HCT116 (cell line): ENCODE measurements around the gene C21orf91. TPM values are rescaled to one million over a fixed set of nuclear protein-coding genes. Genes with fewer than 3 reads are reported as not detected.

Source experiments
- ATAC-seq: fragments of 200-7000 bp; cut with Tn5 transposase; 2 replicates; pipeline ENCODE4 v1.9.1; 2020; ENCODE audit warnings: mild to moderate bottlenecking, moderate library complexity
- BruUV-seq: library from RNA; stranded (reverse); fragments of 400-500 nt; replicated peaks from 2 replicates; lab custom pipeline; 2021; lab: Mats Ljungman, UMichigan
- CTCF ChIA-PET: fragments of 300-600 bp; sonication (Branson Sonifier 250); formaldehyde crosslinking; loops from one replicate; lab custom pipeline; 2021; ENCODE audit warnings: antibody characterized with exemption; lab: Charles Lee
- POLR2A ChIA-PET: fragments of 300-600, 350-600 bp; sonication (Branson Sonifier 250); formaldehyde crosslinking; loops from one replicate; lab custom pipeline; 2021; ENCODE audit warnings: antibody characterized with exemption; lab: Charles Lee
- RAD21 ChIA-PET, 2 experiments: fragments of 300-600 bp; sonication (Branson Sonifier 250); formaldehyde crosslinking; loops; one replicate each; lab custom pipeline; 2023; ENCODE audit warnings: low total read pairs in 2 of 2; ENCODE audit not compliant: uncharacterized antibody in 2 of 2, unreplicated experiment in 2 of 2, low non-redundant PET in 1 of 2; lab: Charles Lee
- DNase-seq: peaks from one replicate; pipeline ENCODE4 v3.0.0-alpha.2; 2010; ENCODE audit warnings: low read depth, low spot score
- H2AFZ ChIP-seq: fragments of 200-600 bp; shearing (Covaris generic), sonication (generic); 2 replicates; pipeline ENCODE4 v1.6.1; 2017; ENCODE audit warnings: low read depth, mixed run types, mixed read lengths, antibody characterized with exemption, low read length; ENCODE audit not compliant: poor library complexity, severe bottlenecking
- H3K27ac ChIP-seq: 2 replicates; pipeline ENCODE4 v1.5.1; 2012; ENCODE audit warnings: low read depth, low read length
- H3K27me3 ChIP-seq: fragments of 200-600 bp; sonication (generic); 2 replicates; pipeline ENCODE4 v1.6.1; 2016; ENCODE audit warnings: mixed run types, low read length, mixed read lengths; ENCODE audit not compliant: insufficient read depth
- H3K36me3 ChIP-seq, 2 experiments: fragments of 200-500 bp in 1 of 2; fragments of 200-600 bp in 1 of 2; sonication (Bioruptor generic) in 1 of 2; sonication (generic) in 1 of 2; 2 replicates each; pipeline versions ENCODE4 v1.5.1 to v1.6.1; 2014 to 2016; ENCODE audit warnings: low read length in 2 of 2, inconsistent platforms in 1 of 2, mixed read lengths in 1 of 2, mixed run types in 1 of 2; ENCODE audit not compliant: insufficient read depth in 2 of 2, control insufficient read depth in 1 of 2
- H3K4me1 ChIP-seq, 2 experiments: fragments of 200-600 bp in 1 of 2; sonication (generic) in 1 of 2; 2 replicates each; pipeline versions ENCODE4 v1.5.1 to v1.6.1; 2012 to 2017; ENCODE audit warnings: low read length in 2 of 2, inconsistent platforms in 1 of 2, mild to moderate bottlenecking in 1 of 2, mixed read lengths in 1 of 2, mixed run types in 1 of 2, moderate library complexity in 1 of 2; ENCODE audit not compliant: insufficient read depth in 2 of 2, control insufficient read depth in 1 of 2
- H3K4me2 ChIP-seq: fragments of 200-600 bp; sonication (generic); 2 replicates; pipeline ENCODE4 v1.6.1; 2017; ENCODE audit warnings: mixed run types, low read length, mixed read lengths
- H3K4me3 ChIP-seq, 2 experiments: fragments of 200-600 bp in 1 of 2; sonication (generic) in 1 of 2; replicated peaks in 1 of 2; 2 replicates each; pipeline ENCODE4 v1.5.1; 2011 to 2016; ENCODE audit warnings: low read length in 2 of 2, control low read depth in 1 of 2, low read depth in 1 of 2, mild to moderate bottlenecking in 1 of 2, mixed read lengths in 1 of 2, mixed run types in 1 of 2
- H3K79me2 ChIP-seq: fragments of 200-600 bp; sonication (generic); 2 replicates; pipeline ENCODE4 v1.6.1; 2017; ENCODE audit warnings: mild to moderate bottlenecking, mixed run types, low read length, moderate library complexity, mixed read lengths; ENCODE audit not compliant: insufficient read depth
- H3K9ac ChIP-seq: fragments of 200-600 bp; sonication (generic); 2 replicates; pipeline ENCODE4 v1.6.1; 2016; ENCODE audit warnings: low read length, mixed read lengths
- H3K9me2 ChIP-seq: fragments of 200-600 bp; sonication (generic), shearing (Covaris generic); 2 replicates; pipeline ENCODE4 v1.6.1; 2017; ENCODE audit warnings: mixed run types, mild to moderate bottlenecking, moderate library complexity; ENCODE audit not compliant: insufficient read depth
- H3K9me3 ChIP-seq, 2 experiments: fragments of 200-500 bp in 1 of 2; fragments of 200-600 bp in 1 of 2; sonication (Bioruptor generic) in 1 of 2; sonication (generic) in 1 of 2; 2 replicates each; pipeline ENCODE4 v1.6.1; 2014 to 2017; ENCODE audit warnings: low read length in 2 of 2, mixed read lengths in 2 of 2, inconsistent platforms in 1 of 2, low read depth in 1 of 2, mild to moderate bottlenecking in 1 of 2, mixed run types in 1 of 2, moderate library complexity in 1 of 2; ENCODE audit not compliant: control insufficient read depth in 1 of 2, insufficient read depth in 1 of 2
- H4K20me1 ChIP-seq: fragments of 200-600 bp; sonication (generic), shearing (Covaris generic); 2 replicates; pipeline ENCODE4 v1.6.1; 2017; ENCODE audit warnings: mixed run types, mild to moderate bottlenecking, moderate library complexity; ENCODE audit not compliant: insufficient read depth
- CBX3 ChIP-seq: IDR thresholded peaks from 2 replicates; pipeline ENCODE4 v1.6.1; 2012; ENCODE audit warnings: low read depth
- CEBPB ChIP-seq: IDR thresholded peaks from 2 replicates; pipeline ENCODE4 v1.6.1; 2012; ENCODE audit warnings: low read depth
- EGR1 ChIP-seq: IDR thresholded peaks from 2 replicates; pipeline ENCODE4 v1.6.1; 2012; ENCODE audit warnings: low read depth
- ELF1 ChIP-seq: IDR thresholded peaks from 2 replicates; pipeline ENCODE4 v1.6.1; 2012; ENCODE audit warnings: low read depth, borderline replicate concordance
- FOSL1 ChIP-seq: IDR thresholded peaks from 2 replicates; pipeline ENCODE4 v1.6.1; 2012; ENCODE audit warnings: low read depth
- REST ChIP-seq: IDR thresholded peaks from 2 replicates; pipeline ENCODE4 v1.6.1; 2012; ENCODE audit warnings: low read depth
- SIN3A ChIP-seq: IDR thresholded peaks from 2 replicates; pipeline ENCODE4 v1.6.1; 2012; ENCODE audit warnings: low read depth
- SRF ChIP-seq: IDR thresholded peaks from 2 replicates; pipeline ENCODE4 v1.6.1; 2012; ENCODE audit warnings: low read depth
- TCF7L2 ChIP-seq: IDR thresholded peaks from 2 replicates; pipeline ENCODE4 v1.7.0; 2011; ENCODE audit warnings: borderline replicate concordance, inconsistent platforms; ENCODE audit not compliant: insufficient read depth, insufficient read length; ENCODE audit errors: extremely low read depth
- ZFX ChIP-seq: fragments of 450-650 bp; IDR thresholded peaks from 2 replicates; pipeline ENCODE4 v1.6.1; 2017
- ZNF274 ChIP-seq: fragments of 200-500 bp; sonication (Bioruptor generic); IDR thresholded peaks from 2 replicates; pipeline ENCODE4 v1.6.1; 2014; ENCODE audit warnings: mild to moderate bottlenecking, low read depth, low read length, inconsistent platforms
- intact Hi-C: fragments of 100-400 bp; cut with micrococcal nuclease; formaldehyde crosslinking; loops from 2 replicates; pipeline ENCODE4 v1.10.0; 2022
- total RNA-seq: library from RNA; stranded (reverse); gene quantifications from one replicate; pipeline ENCODE4 v1.2.1, GENCODE V29; 2021; ENCODE audit not compliant: unreplicated experiment
- TF ChIP-seq, protein P1 (sequence below), 3 experiments: fragments of 200-600 bp in 1 of 3; sonication (generic) in 1 of 3; IDR thresholded peaks in 2 of 3; conservative IDR thresholded peaks in 1 of 3; 2 replicates each; pipeline ENCODE4 v1.5.1; 2012 to 2017; ENCODE audit warnings: low read depth in 2 of 3, low read length in 2 of 3, antibody characterized with exemption in 1 of 3, borderline replicate concordance in 1 of 3, control low read depth in 1 of 3, mild to moderate bottlenecking in 1 of 3, mixed read lengths in 1 of 3, mixed run types in 1 of 3, moderate library complexity in 1 of 3; ENCODE audit not compliant: insufficient read depth in 1 of 3

Gene C21orf91
- total RNA-seq, 1 experiment from 2014 or later = 17.7 TPM

GRCh38 chr21:17746920-17747319, 72.2 kb downstream of the C21orf91 start:
- no peaks in the 10 kb centered on the region for H3K4me1 ChIP-seq
- no peak overlapping the region for H3K4me3 ChIP-seq
- H3K4me2 ChIP-seq = no peak overlapping the region
- H3K27me3 ChIP-seq = peaks cover 4% of the 10 kb centered on the region; the same call in 1 of the 2 replicates
- no peak overlapping the region for H3K27ac ChIP-seq
- no peaks in the 10 kb centered on the region for H3K36me3 ChIP-seq
- no TSS peak for BruUV-seq
- no peak overlapping the region for H3K9ac ChIP-seq
- RAD21 ChIA-PET = no interaction called here
- intact Hi-C loops = no loop called here
- ATAC-seq (no peak), DNase-seq (no peak)
- H3K9me2 ChIP-seq = no peaks in the 10 kb centered on the region
- CTCF ChIA-PET = no interaction called here
- TF ChIP-seq REST (no peak), SRF (no peak), CBX3 (no peak), EGR1 (no peak), CEBPB (no peak), ZNF274 (no peak), TCF7L2 (no peak), ELF1 (no peak), FOSL1 (no peak), SIN3A (no peak), ZFX (no peak)
- TF ChIP-seq, protein P1, sequence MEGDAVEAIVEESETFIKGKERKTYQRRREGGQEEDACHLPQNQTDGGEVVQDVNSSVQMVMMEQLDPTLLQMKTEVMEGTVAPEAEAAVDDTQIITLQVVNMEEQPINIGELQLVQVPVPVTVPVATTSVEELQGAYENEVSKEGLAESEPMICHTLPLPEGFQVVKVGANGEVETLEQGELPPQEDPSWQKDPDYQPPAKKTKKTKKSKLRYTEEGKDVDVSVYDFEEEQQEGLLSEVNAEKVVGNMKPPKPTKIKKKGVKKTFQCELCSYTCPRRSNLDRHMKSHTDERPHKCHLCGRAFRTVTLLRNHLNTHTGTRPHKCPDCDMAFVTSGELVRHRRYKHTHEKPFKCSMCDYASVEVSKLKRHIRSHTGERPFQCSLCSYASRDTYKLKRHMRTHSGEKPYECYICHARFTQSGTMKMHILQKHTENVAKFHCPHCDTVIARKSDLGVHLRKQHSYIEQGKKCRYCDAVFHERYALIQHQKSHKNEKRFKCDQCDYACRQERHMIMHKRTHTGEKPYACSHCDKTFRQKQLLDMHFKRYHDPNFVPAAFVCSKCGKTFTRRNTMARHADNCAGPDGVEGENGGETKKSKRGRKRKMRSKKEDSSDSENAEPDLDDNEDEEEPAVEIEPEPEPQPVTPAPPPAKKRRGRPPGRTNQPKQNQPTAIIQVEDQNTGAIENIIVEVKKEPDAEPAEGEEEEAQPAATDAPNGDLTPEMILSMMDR (IDR thresholded peaks at IDR 0.05 in 2 of 3, conservative IDR thresholded peaks at IDR 0.05 in 1 of 3; ENCODE audit: borderline replicate concordance in 1 of 3, insufficient read depth in 1 of 3, low read depth in 2 of 3, low read length in 2 of 3) = no peak
- POLR2A ChIA-PET = no interaction called here
- H3K9me3 ChIP-seq = no peaks in the 10 kb centered on the region
- H2AFZ ChIP-seq = no peak overlapping the region
- H3K79me2 ChIP-seq = no peaks in the 10 kb centered on the region
- no peaks in the 10 kb centered on the region for H4K20me1 ChIP-seq
